ENCODE data around the gene UROC1. TPM values are rescaled to one million over a fixed set of nuclear protein-coding genes. Genes with fewer than 3 reads are reported as not detected.

Gene UROC1
- total and polyA plus RNA-seq, 2 donors (not counting 1 experiment from before 2014, with no cell fraction given), result not detected

DNA sequence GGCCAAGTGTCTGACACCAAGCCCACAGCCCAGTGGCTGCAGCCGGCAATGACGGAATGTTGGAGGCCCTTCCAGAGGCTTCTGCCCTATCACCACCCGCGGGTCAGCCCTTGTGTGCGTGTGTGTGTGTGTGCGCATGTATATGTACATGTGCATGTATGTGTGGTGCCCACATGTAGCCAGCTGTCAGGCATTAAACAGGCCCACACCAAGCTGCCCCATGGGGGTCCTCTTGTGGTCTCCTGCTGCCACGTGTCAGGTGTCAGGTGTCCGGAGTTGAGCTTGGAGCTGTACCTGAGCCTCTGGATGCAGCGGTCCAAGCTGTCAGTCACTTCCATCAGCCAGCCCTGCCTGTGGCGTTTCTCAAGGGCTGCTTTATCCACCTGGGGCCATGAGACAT is 13.9 kb downstream of the UROC1 start:
- Histone ChIP-seq H3K4me3 (ENCODE audit: control extremely low read depth in 1 of 5, extremely low read depth in 1 of 5, insufficient read depth in 1 of 5, low read depth in 2 of 5, low read length in 4 of 5) (no peak overlapping the region), H3K27me3 (replicated peaks in 1 of 4; ENCODE audit: control extremely low read depth in 1 of 4, control insufficient read depth in 3 of 4, insufficient read depth in 4 of 4, low read length in 3 of 4) (no peaks in the 10 kb centered on the region), H3K4me2 (replicated peaks; ENCODE audit: low read depth, low read length, poor library complexity, severe bottlenecking) (no peak overlapping the region), H3K9me3 (ENCODE audit: control extremely low read depth in 1 of 3, control insufficient read depth in 2 of 3, insufficient read depth in 1 of 3, low read length in 2 of 3) (no peaks in the 10 kb centered on the region), H2AFZ (ENCODE audit: insufficient read depth, low read depth, low read length, poor library complexity, severe bottlenecking) (no peak overlapping the region), H4K20me1 (ENCODE audit: control insufficient read depth, insufficient read depth, low read length, poor library complexity, severe bottlenecking) (no peaks in the 10 kb centered on the region), H3K27ac (ENCODE audit: low read length in 2 of 2) (no peak overlapping the region), H3K4me1 (ENCODE audit: control insufficient read depth in 2 of 2, insufficient read depth in 2 of 2, low read length in 2 of 2) (peaks cover 0 to 8% of the 10 kb centered on the region in 2 donors), H3K9ac (ENCODE audit: low read length) (no peak overlapping the region), H3K79me2 (ENCODE audit: control insufficient read depth, insufficient read depth, low read length) (no peaks in the 10 kb centered on the region), H3K36me3 (replicated peaks in 1 of 2; ENCODE audit: control extremely low read depth in 1 of 2, control insufficient read depth in 1 of 2, extremely low read depth in 1 of 2, insufficient read depth in 2 of 2, low read length in 1 of 2) (no peaks in the 10 kb centered on the region)
- ChIA-PET POLR2A (no interaction called here), CTCF (no interaction called here)
- H3K4me1 Mint-ChIP-seq, result no peaks in the 10 kb centered on the region
- DNase-seq (no peak), ATAC-seq (ENCODE audit: low read depth) (no peak)
- no peak for TF ChIP-seq EZH2 (IDR thresholded peaks at IDR 0.05; ENCODE audit: borderline replicate concordance, insufficient read depth, low read depth, low read length, poor library complexity, severe bottlenecking)
- TF ChIP-seq, protein P1, sequence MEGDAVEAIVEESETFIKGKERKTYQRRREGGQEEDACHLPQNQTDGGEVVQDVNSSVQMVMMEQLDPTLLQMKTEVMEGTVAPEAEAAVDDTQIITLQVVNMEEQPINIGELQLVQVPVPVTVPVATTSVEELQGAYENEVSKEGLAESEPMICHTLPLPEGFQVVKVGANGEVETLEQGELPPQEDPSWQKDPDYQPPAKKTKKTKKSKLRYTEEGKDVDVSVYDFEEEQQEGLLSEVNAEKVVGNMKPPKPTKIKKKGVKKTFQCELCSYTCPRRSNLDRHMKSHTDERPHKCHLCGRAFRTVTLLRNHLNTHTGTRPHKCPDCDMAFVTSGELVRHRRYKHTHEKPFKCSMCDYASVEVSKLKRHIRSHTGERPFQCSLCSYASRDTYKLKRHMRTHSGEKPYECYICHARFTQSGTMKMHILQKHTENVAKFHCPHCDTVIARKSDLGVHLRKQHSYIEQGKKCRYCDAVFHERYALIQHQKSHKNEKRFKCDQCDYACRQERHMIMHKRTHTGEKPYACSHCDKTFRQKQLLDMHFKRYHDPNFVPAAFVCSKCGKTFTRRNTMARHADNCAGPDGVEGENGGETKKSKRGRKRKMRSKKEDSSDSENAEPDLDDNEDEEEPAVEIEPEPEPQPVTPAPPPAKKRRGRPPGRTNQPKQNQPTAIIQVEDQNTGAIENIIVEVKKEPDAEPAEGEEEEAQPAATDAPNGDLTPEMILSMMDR (IDR thresholded peaks at IDR 0.05), result no peak
- no peak overlapping the region for H3K27ac Mint-ChIP-seq
- intact Hi-C loops (cut with micrococcal nuclease), result no loop called here
- H3K9me3 Mint-ChIP-seq (ENCODE audit: insufficient read depth), result no peaks in the 10 kb centered on the region
- H3K4me3 Mint-ChIP-seq, result no peak overlapping the region
- H3K27me3 Mint-ChIP-seq, result peaks cover 10% of the 10 kb centered on the region
- WGBS (ENCODE audit: insufficient coverage), result 94% methylated on average over 10 of the region's 10 CpGs

DNA sequence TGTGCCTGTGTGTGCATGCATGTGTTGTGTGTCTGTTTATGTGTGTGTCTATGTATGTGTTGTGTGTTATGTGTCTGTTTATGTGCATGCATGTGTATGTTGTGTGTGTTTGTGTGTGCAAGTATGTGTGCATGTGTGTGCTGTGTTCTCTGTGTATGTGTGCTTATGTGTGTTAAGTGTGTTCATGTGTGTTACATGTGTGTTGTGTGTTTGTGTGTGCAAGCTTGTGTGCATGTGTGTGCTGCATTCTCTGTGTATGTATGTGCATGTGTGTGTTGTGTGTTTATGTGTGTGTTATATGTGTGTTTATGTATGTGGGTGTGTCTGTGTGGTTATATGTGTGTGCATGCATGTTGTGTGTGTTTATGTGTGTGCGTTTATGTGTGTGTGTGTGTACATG is 14.9 kb downstream of the UROC1 start:
- Histone ChIP-seq H3K27me3 (replicated peaks in 1 of 4; ENCODE audit: control extremely low read depth in 1 of 4, control insufficient read depth in 3 of 4, insufficient read depth in 4 of 4, low read length in 3 of 4) (no peaks in the 10 kb centered on the region), H3K4me1 (ENCODE audit: control insufficient read depth in 2 of 2, insufficient read depth in 2 of 2, low read length in 2 of 2) (peaks cover 0 to 8% of the 10 kb centered on the region in 2 donors), H4K20me1 (ENCODE audit: control insufficient read depth, insufficient read depth, low read length, poor library complexity, severe bottlenecking) (no peaks in the 10 kb centered on the region), H2AFZ (ENCODE audit: insufficient read depth, low read depth, low read length, poor library complexity, severe bottlenecking) (no peak overlapping the region), H3K79me2 (ENCODE audit: control insufficient read depth, insufficient read depth, low read length) (no peaks in the 10 kb centered on the region), H3K27ac (ENCODE audit: low read length in 2 of 2) (no peak overlapping the region), H3K4me3 (ENCODE audit: control extremely low read depth in 1 of 5, extremely low read depth in 1 of 5, insufficient read depth in 1 of 5, low read depth in 2 of 5, low read length in 4 of 5) (no peak overlapping the region), H3K9ac (ENCODE audit: low read length) (no peak overlapping the region), H3K36me3 (replicated peaks in 1 of 2; ENCODE audit: control extremely low read depth in 1 of 2, control insufficient read depth in 1 of 2, extremely low read depth in 1 of 2, insufficient read depth in 2 of 2, low read length in 1 of 2) (no peaks in the 10 kb centered on the region), H3K4me2 (replicated peaks; ENCODE audit: low read depth, low read length, poor library complexity, severe bottlenecking) (no peak overlapping the region), H3K9me3 (ENCODE audit: control extremely low read depth in 1 of 3, control insufficient read depth in 2 of 3, insufficient read depth in 1 of 3, low read length in 2 of 3) (no peaks in the 10 kb centered on the region)
- CTCF ChIA-PET, result no interaction called here
- no peaks in the 10 kb centered on the region for H3K9me3 Mint-ChIP-seq (ENCODE audit: insufficient read depth)
- no peaks in the 10 kb centered on the region for H3K4me1 Mint-ChIP-seq
- ATAC-seq (ENCODE audit: low read depth) (no peak), DNase-seq (no peak)
- intact Hi-C loops (cut with micrococcal nuclease), result no loop called here
- WGBS (ENCODE audit: insufficient coverage), result 88% methylated on average over 1 of the region's 1 CpG
- TF ChIP-seq, protein P1 (IDR thresholded peaks at IDR 0.05), result no peak
- no peak for TF ChIP-seq EZH2 (IDR thresholded peaks at IDR 0.05; ENCODE audit: borderline replicate concordance, insufficient read depth, low read depth, low read length, poor library complexity, severe bottlenecking)
- no peak overlapping the region for H3K4me3 Mint-ChIP-seq
- no peak overlapping the region for H3K27ac Mint-ChIP-seq
- POLR2A ChIA-PET, result no interaction called here
- H3K27me3 Mint-ChIP-seq, result peaks cover 10% of the 10 kb centered on the region
